H1 (cell line): ENCODE measurements around the gene CCDC137. TPM values are rescaled to one million over a fixed set of nuclear protein-coding genes. Genes with fewer than 3 reads are reported as not detected.

Source experiments
- CTCF ChIA-PET: fragments of 300-600 bp; sonication (Branson Sonifier 250); formaldehyde crosslinking; loops from one replicate; lab custom pipeline; 2021; ENCODE audit not compliant: partially characterized antibody; lab: Charles Lee
- POLR2A ChIA-PET: fragments of 300-600 bp; sonication (Branson Sonifier 250); formaldehyde crosslinking; loops from one replicate; lab custom pipeline; 2021; ENCODE audit warnings: inconsistent platforms; ENCODE audit not compliant: partially characterized antibody; lab: Charles Lee
- DNase-seq, 2 experiments: peaks; one replicate each; pipeline versions ENCODE4 v3.0.0 to v3.0.0-alpha.2; 2010 to 2022; ENCODE audit warnings: low spot score in 2 of 2, low read depth in 1 of 2, mixed read lengths in 1 of 2
- FAIRE-seq: peaks from 2 replicates; lab custom pipeline; 2011; peaks lifted over from hg19 to GRCh38; lab: Jason Lieb, UNC
- H2AFZ ChIP-seq: 2 replicates; pipeline ENCODE4 v1.8.1; 2012; ENCODE audit warnings: low read length, inconsistent platforms
- H2AK5ac ChIP-seq: 2 replicates; pipeline ENCODE4 v1.6.1; 2013; ENCODE audit warnings: low read depth, low read length
- H2BK120ac ChIP-seq: replicated peaks from 2 replicates; pipeline ENCODE3; 2013; ENCODE audit warnings: low read depth, low read length, inconsistent platforms
- H2BK12ac ChIP-seq: 2 replicates; pipeline ENCODE4 v1.6.1; 2013; ENCODE audit warnings: low read depth, low read length
- H2BK15ac ChIP-seq: 2 replicates; pipeline ENCODE4 v1.6.1; 2013; ENCODE audit warnings: low read length
- H2BK20ac ChIP-seq: 2 replicates; pipeline ENCODE4 v1.6.1; 2013; ENCODE audit warnings: low read length
- H2BK5ac ChIP-seq: 2 replicates; pipeline ENCODE4 v1.6.1; 2013; ENCODE audit warnings: low read depth, low read length
- H3K14ac ChIP-seq: 2 replicates; pipeline ENCODE4 v1.6.1; 2013; ENCODE audit warnings: inconsistent platforms; ENCODE audit not compliant: insufficient read length
- H3K18ac ChIP-seq: 2 replicates; pipeline ENCODE4 v1.6.1; 2013; ENCODE audit warnings: low read length; ENCODE audit errors: extremely low read depth
- H3K23ac ChIP-seq: 2 replicates; pipeline ENCODE4 v1.6.1; 2013; ENCODE audit warnings: inconsistent platforms; ENCODE audit not compliant: insufficient read length
- H3K23me2 ChIP-seq: 2 replicates; pipeline ENCODE4 v1.6.1; 2013; ENCODE audit warnings: low read depth, low read length
- H3K27ac ChIP-seq: 2 replicates; pipeline ENCODE4 v1.6.1; 2011; ENCODE audit warnings: low read depth, low read length, inconsistent platforms
- H3K27me3 ChIP-seq, 4 experiments: replicated peaks in 1 of 4; 1 replicate in 1 of 4; 2 replicates in 3 of 4; pipeline versions ENCODE4 v1.6.1 to v1.8.1; 2011 to 2013; ENCODE audit warnings: low read length in 3 of 4, mild to moderate bottlenecking in 3 of 4, inconsistent platforms in 2 of 4, mixed read lengths in 2 of 4, moderate library complexity in 1 of 4; ENCODE audit not compliant: control insufficient read depth in 3 of 4, insufficient read depth in 3 of 4; ENCODE audit errors: extremely low read depth in 1 of 4
- H3K36me3 ChIP-seq, 4 experiments: 2 replicates each; pipeline versions ENCODE4 v1.6.1 to v1.8.1; 2011 to 2013; ENCODE audit warnings: mild to moderate bottlenecking in 4 of 4, low read length in 3 of 4, moderate library complexity in 2 of 4, control low read depth in 1 of 4, inconsistent platforms in 1 of 4; ENCODE audit not compliant: insufficient read depth in 4 of 4, control insufficient read depth in 2 of 4
- H3K4ac ChIP-seq: replicated peaks from 2 replicates; pipeline ENCODE3; 2013; ENCODE audit warnings: low read length, low read depth, mixed read lengths, inconsistent platforms; ENCODE audit not compliant: insufficient read length
- H3K4me1 ChIP-seq, 4 experiments: replicated peaks in 1 of 4; 1 replicate in 1 of 4; 2 replicates in 3 of 4; pipeline versions ENCODE4 v1.6.1 to v1.8.1; 2011 to 2013; ENCODE audit warnings: low read length in 3 of 4, inconsistent platforms in 2 of 4, mixed read lengths in 1 of 4; ENCODE audit not compliant: insufficient read depth in 4 of 4, control insufficient read depth in 3 of 4
- H3K4me2 ChIP-seq, 2 experiments: 2 replicates each; pipeline versions ENCODE4 v1.6.1 to v1.8.1; 2011 to 2013; ENCODE audit warnings: low read depth in 2 of 2, low read length in 2 of 2, control low read depth in 1 of 2, inconsistent platforms in 1 of 2, mild to moderate bottlenecking in 1 of 2; ENCODE audit not compliant: insufficient read depth in 1 of 2
- H3K4me3 ChIP-seq, 4 experiments: fragments of 200-600, 300-600 bp in 1 of 4; sonication (generic), shearing (Covaris generic), sonication (Bioruptor Twin) in 1 of 4; 2 replicates each; pipeline versions ENCODE4 v1.5.1 to v1.8.1; 2011 to 2016; ENCODE audit warnings: low read length in 4 of 4, low read depth in 3 of 4, control low read depth in 2 of 4, inconsistent platforms in 2 of 4, mild to moderate bottlenecking in 2 of 4, mixed read lengths in 1 of 4, moderate library complexity in 1 of 4; ENCODE audit not compliant: insufficient read depth in 2 of 4; ENCODE audit errors: extremely low read depth in 1 of 4
- H3K56ac ChIP-seq: replicated peaks from 2 replicates; pipeline ENCODE3; 2013; ENCODE audit warnings: low read depth, mild to moderate bottlenecking, mixed read lengths, low read length, inconsistent platforms; ENCODE audit not compliant: insufficient read length
- H3K79me1 ChIP-seq: 2 replicates; pipeline ENCODE4 v1.6.1; 2013; ENCODE audit warnings: low read depth, low read length, control low read depth
- H3K79me2 ChIP-seq, 2 experiments: 2 replicates each; pipeline versions ENCODE4 v1.6.1 to v1.8.1; 2012 to 2013; ENCODE audit warnings: low read length in 2 of 2, mild to moderate bottlenecking in 2 of 2, inconsistent platforms in 1 of 2; ENCODE audit not compliant: insufficient read depth in 2 of 2, control insufficient read depth in 1 of 2
- H3K9ac ChIP-seq, 4 experiments: replicated peaks in 1 of 4; 1 replicate in 1 of 4; 2 replicates in 3 of 4; pipeline versions ENCODE4 v1.6.1 to v1.8.1; 2011 to 2013; ENCODE audit warnings: low read depth in 3 of 4, low read length in 3 of 4, control low read depth in 2 of 4, mild to moderate bottlenecking in 2 of 4, moderate library complexity in 2 of 4, inconsistent platforms in 1 of 4; ENCODE audit errors: extremely low read depth in 1 of 4
- H3K9me3 ChIP-seq, 2 experiments: 2 replicates each; pipeline versions ENCODE4 v1.6.1 to v1.8.1; 2012 to 2013; ENCODE audit warnings: mild to moderate bottlenecking in 2 of 2, moderate library complexity in 2 of 2, control low read depth in 1 of 2, inconsistent platforms in 1 of 2, low read depth in 1 of 2, low read length in 1 of 2, mixed read lengths in 1 of 2; ENCODE audit not compliant: insufficient read depth in 2 of 2
- H4K20me1 ChIP-seq, 2 experiments: replicated peaks in 1 of 2; 2 replicates each; pipeline versions ENCODE3 to v1.8.1; 2011 to 2013; ENCODE audit warnings: inconsistent platforms in 2 of 2, low read length in 2 of 2, mild to moderate bottlenecking in 1 of 2; ENCODE audit not compliant: insufficient read depth in 2 of 2, control insufficient read depth in 1 of 2
- H4K5ac ChIP-seq: 2 replicates; pipeline ENCODE4 v1.6.1; 2013; ENCODE audit warnings: low read length, low read depth, mixed read lengths, inconsistent platforms; ENCODE audit not compliant: insufficient read length
- H4K8ac ChIP-seq: 2 replicates; pipeline ENCODE4 v1.8.0; 2013; ENCODE audit warnings: mild to moderate bottlenecking, moderate library complexity, low read length, inconsistent platforms; ENCODE audit not compliant: insufficient read depth; ENCODE audit errors: extremely low read depth
- H4K91ac ChIP-seq: replicated peaks from 2 replicates; pipeline ENCODE3; 2013; ENCODE audit warnings: low read length, mixed read lengths, inconsistent platforms; ENCODE audit not compliant: insufficient read length
- KDM1A ChIP-seq: fragments of 200-600, 300-600 bp; sonication (generic); IDR thresholded peaks from 2 replicates; pipeline ENCODE4 v1.7.1; 2016; ENCODE audit warnings: mild to moderate bottlenecking, low read length, borderline replicate concordance
- SIN3A ChIP-seq, 2 experiments: IDR thresholded peaks in 1 of 2; conservative IDR thresholded peaks in 1 of 2; 2 replicates each; pipeline ENCODE4 v1.6.1; 2011 to 2012; ENCODE audit warnings: low read length in 2 of 2, improper control_type of control experiment in 1 of 2, low read depth in 1 of 2, mild to moderate bottlenecking in 1 of 2
- SIX5 ChIP-seq: IDR thresholded peaks from 2 replicates; pipeline ENCODE4 v1.6.1; 2011; ENCODE audit warnings: mild to moderate bottlenecking, low read depth, low read length
- SP4 ChIP-seq: IDR thresholded peaks from 2 replicates; pipeline ENCODE4 v1.6.1; 2012; ENCODE audit warnings: low read length, inconsistent platforms
- WGBS, 2 experiments: shearing (Covaris generic) in 1 of 2; methylation state at CpG; one replicate each; pipeline versions ENCODE4 v1.1.6 to v1.1.7; 2013 to 2015; ENCODE audit warnings: low lambda C conversion rate in 2 of 2, mixed read lengths in 2 of 2, inconsistent platforms in 1 of 2, low coverage in 1 of 2, missing lambda C conversion rate in 1 of 2; ENCODE audit not compliant: insufficient replicate concordance in 2 of 2, insufficient coverage in 1 of 2, insufficient read length in 1 of 2; ENCODE audit errors: extremely low coverage in 1 of 2, missing lambda C conversion rate in 1 of 2; 5-methylcytosine and 5-hydroxymethylcytosine counted together
- long read RNA-seq, 2 experiments: library from RNA in 1 of 2; library from capped mRNA in 1 of 2; stranded (forward); transcript quantifications; one replicate each; pipeline ENCODE4 v2.0.0, GENCODE V29; 2021; ENCODE audit warnings: inconsistent platforms in 1 of 2
- polyA minus RNA-seq, 3 experiments: library from RNA; depleted of rRNA, polyadenylated mRNA; stranded (reverse); fragments of >200 nt; gene quantifications; 1 replicate in 2 of 3; 2 replicates in 1 of 3; pipeline ENCODE4 v1.2.3, GENCODE V29; 2011
- polyA plus RNA-seq, 7 experiments: library from polyadenylated mRNA; depleted of rRNA in 3 of 7; stranded (reverse) in 5 of 7; unstranded in 2 of 7; fragments of >200 nt in 5 of 7; fragments of 200-250 nt in 2 of 7; gene quantifications; 1 replicate in 5 of 7; 2 replicates in 1 of 7; 4 replicates in 1 of 7; pipeline versions ENCODE4 v1.2.1 to v1.2.3, GENCODE V29; 2011 to 2013; ENCODE audit warnings: missing spikeins in 2 of 7, mixed read lengths in 2 of 7
- total RNA-seq: library from RNA; stranded (reverse); fragmentation: NEBNext Ultra II Directional; extraction: Animal tissue kit (Norgen Biotek cat#: 25700); gene quantifications from 2 replicates; pipeline ENCODE4 v1.2.1, GENCODE V29; 2021
- TF ChIP-seq, protein P1 (sequence below), 3 experiments: IDR thresholded peaks; 1 replicate in 2 of 3; 2 replicates in 1 of 3; pipeline versions ENCODE4 v1.5.1 to v1.6.1; 2011; ENCODE audit warnings: low read length in 3 of 3, mild to moderate bottlenecking in 3 of 3, inconsistent platforms in 2 of 3, low read depth in 1 of 3, moderate library complexity in 1 of 3; ENCODE audit not compliant: insufficient read depth in 1 of 3; ENCODE audit errors: control extremely low read depth in 1 of 3

CCDC137 gene
- 38.6 and 39.8 TPM in 2 replicates for total RNA-seq
- polyA plus RNA-seq (2011; rRNA removed), result 17.6 and 23.3 TPM in 2 replicates
- polyA plus RNA-seq (2011; cell fraction: cytosol; rRNA removed), result 28.0 TPM
- 24.2 TPM for polyA plus RNA-seq (2011; cell fraction: nucleus; rRNA removed)
- 38.1 to 44.2 TPM (median 40.1 TPM) in 4 replicates for polyA plus RNA-seq (2012, experiment 1 of 2)
- 19.9 TPM for polyA plus RNA-seq (2012, experiment 2 of 2)
- 40.4 TPM for polyA plus RNA-seq (2013, experiment 1 of 2)
- 44.2 TPM for polyA plus RNA-seq (2013, experiment 2 of 2)
- 3.2 and 4.4 TPM in 2 replicates for polyA minus RNA-seq (2011; rRNA and poly(A)+ RNA removed)
- polyA minus RNA-seq (2011; cell fraction: cytosol; rRNA and poly(A)+ RNA removed), result 8.4 TPM
- 9.5 TPM for polyA minus RNA-seq (2011; cell fraction: nucleus; rRNA and poly(A)+ RNA removed)
- long read RNA-seq, experiment 1, partial matches to known transcripts, result 17 of 22 reads
- long read RNA-seq, experiment 1, other reads (novel, unspliced or antisense), result 1 of 22 reads
- long read RNA-seq, experiment 2, partial matches to known transcripts, result 0 of 3 reads
- long read RNA-seq, experiment 2, other reads (novel, unspliced or antisense), result 3 of 3 reads

DNA sequence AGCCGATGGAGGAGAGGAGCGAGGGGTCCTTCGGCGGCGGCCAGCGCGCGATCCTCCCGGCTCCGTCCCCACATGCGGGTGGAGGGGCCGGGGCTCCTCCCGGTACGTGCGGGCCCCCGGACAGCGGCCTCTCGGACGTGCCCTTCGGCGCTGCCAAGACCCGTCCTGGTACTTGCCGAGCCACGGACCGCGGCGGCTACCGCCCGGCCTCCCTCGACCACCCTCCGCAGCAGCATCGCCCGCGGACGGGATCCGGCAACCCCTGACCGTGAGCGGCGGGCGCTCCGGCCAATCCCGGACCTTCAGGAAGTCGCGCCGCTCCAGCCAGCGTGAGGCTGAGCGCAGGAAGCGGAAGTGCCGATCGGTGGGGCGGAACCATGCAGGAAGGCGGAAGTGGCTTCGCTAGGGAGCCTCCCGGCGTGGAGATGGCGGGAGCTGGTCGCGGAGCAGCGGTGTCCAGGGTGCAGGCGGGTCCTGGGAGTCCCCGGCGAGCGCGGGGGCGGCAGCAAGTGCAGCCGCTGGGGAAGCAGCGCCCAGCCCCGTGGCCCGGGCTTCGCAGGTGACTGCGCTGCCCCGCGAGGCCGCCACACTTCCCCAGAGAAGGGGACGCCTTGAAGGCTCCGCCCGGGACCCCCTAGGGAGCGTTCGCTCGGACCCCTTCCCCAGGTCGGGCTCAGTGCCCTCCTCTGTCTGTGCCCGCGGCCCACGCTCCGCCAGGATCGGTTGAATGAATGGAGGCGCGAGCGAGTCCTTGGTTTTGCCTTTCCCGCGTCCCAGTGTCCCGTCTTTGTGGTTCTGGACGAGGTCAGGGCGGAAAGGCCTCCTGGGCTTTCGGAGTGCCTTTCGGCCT lies at the start of gene CCDC137, which contains the start of gene OXLD1:
Gene CCDC137, plus strand, starts transcription at position 396 of the 850 bp plus-strand sequence. Its CDS starts 30 bp downstream, at position 426.
Gene OXLD1, minus strand, starts transcription at position 264 of the 850 bp plus-strand sequence. Its CDS starts 28 bp downstream, at position 236.
- no peaks in the 10 kb centered on the region for H3K27me3 ChIP-seq
- POLR2A ChIA-PET, result interaction anchor here (0.8 to 9.3 kb wide), 21 partner anchors 8 to 357 kb away, joined by 3 to 65 read pairs (median 3); partner anchors contain the start of genes ARL16, HGS, LRRC45 and MCRIP1
- H2BK15ac ChIP-seq, result no peak within 1 kb of the TSS
- H2BK20ac ChIP-seq, result no peak within 1 kb of the TSS
- H3K56ac ChIP-seq, result peak within 1 kb of the TSS; percentile 64
- CTCF ChIA-PET, result interaction anchor here (0.6 to 0.8 kb wide), 2 partner anchors 9 to 174 kb away, joined by 3 read pairs; no protein-coding TSS in a partner anchor
- peak within 1 kb of the TSS; percentile 74 for H3K27ac ChIP-seq
- no peaks in the 10 kb centered on the region for H3K9me3 ChIP-seq
- peaks cover 3 to 11% (median 8%) of the 10 kb centered on the region in 4 experiments for H3K4me1 ChIP-seq
- H4K91ac ChIP-seq, result peak within 1 kb of the TSS; percentile 65
- H2BK5ac ChIP-seq, result peak within 1 kb of the TSS; percentile 85
- peak within 1 kb of the TSS; percentile 94 for H4K8ac ChIP-seq
- H3K18ac ChIP-seq, result peak within 1 kb of the TSS; percentile 65; the same call in 1 of the 2 replicates
- no peak within 1 kb of the TSS for H2BK120ac ChIP-seq
- peak within 1 kb of the TSS; percentile 62 to 95 (median 88) for H3K4me3 ChIP-seq
- H3K14ac ChIP-seq, result no peak within 1 kb of the TSS
- H3K79me2 ChIP-seq, result peaks cover 0 to 24% of the 10 kb centered on the region in 2 experiments; a peak in 2 of 4 replicates
- no peak within 1 kb of the TSS; the same call in 1 of the 2 replicates for H2AFZ ChIP-seq
- peaks cover 8% of the 10 kb centered on the region for H3K79me1 ChIP-seq
- FAIRE-seq (no peak), DNase-seq (peak; percentile 88 to 93)
- WGBS, 2 experiments, result 1% methylated on average over 65 of the region's 96 CpGs; no CpG with 5 or more reads in 1 of the 2 experiments
- H3K23ac ChIP-seq, result no peak within 1 kb of the TSS
- H3K4ac ChIP-seq, result peak within 1 kb of the TSS; percentile 63
- H4K5ac ChIP-seq, result peak within 1 kb of the TSS; percentile 76
- peak within 1 kb of the TSS; percentile 6; the same call in 1 of the 2 replicates for H2BK12ac ChIP-seq
- H3K23me2 ChIP-seq, result peaks cover 4% of the 10 kb centered on the region; the same call in 1 of the 2 replicates
- H3K4me2 ChIP-seq, result peak within 1 kb of the TSS; percentile 77 to 84
- no peak within 1 kb of the TSS; the same call in 1 of the 2 replicates for H2AK5ac ChIP-seq
- peaks cover 8 to 11% of the 10 kb centered on the region in 2 experiments for H4K20me1 ChIP-seq
- H3K36me3 ChIP-seq, result peaks cover 14 to 35% (median 27%) of the 10 kb centered on the region in 4 experiments
- peak within 1 kb of the TSS; percentile 80 to 86 (median 84) for H3K9ac ChIP-seq
- TF ChIP-seq, protein P1, sequence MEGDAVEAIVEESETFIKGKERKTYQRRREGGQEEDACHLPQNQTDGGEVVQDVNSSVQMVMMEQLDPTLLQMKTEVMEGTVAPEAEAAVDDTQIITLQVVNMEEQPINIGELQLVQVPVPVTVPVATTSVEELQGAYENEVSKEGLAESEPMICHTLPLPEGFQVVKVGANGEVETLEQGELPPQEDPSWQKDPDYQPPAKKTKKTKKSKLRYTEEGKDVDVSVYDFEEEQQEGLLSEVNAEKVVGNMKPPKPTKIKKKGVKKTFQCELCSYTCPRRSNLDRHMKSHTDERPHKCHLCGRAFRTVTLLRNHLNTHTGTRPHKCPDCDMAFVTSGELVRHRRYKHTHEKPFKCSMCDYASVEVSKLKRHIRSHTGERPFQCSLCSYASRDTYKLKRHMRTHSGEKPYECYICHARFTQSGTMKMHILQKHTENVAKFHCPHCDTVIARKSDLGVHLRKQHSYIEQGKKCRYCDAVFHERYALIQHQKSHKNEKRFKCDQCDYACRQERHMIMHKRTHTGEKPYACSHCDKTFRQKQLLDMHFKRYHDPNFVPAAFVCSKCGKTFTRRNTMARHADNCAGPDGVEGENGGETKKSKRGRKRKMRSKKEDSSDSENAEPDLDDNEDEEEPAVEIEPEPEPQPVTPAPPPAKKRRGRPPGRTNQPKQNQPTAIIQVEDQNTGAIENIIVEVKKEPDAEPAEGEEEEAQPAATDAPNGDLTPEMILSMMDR (IDR thresholded peaks at IDR 0.05; ENCODE audit: control extremely low read depth in 1 of 3, insufficient read depth in 1 of 3, low read depth in 1 of 3, low read length in 3 of 3), result no peak
- peak; percentile 23 to 63; a peak in 1 of 4 replicates for TF ChIP-seq SIN3A (conservative IDR thresholded peaks at IDR 0.05 in 1 of 2, IDR thresholded peaks at IDR 0.05 in 1 of 2; ENCODE audit: low read depth in 1 of 2, low read length in 2 of 2)
- TF ChIP-seq KDM1A, result no peak
- TF ChIP-seq SIX5, result no peak
- no peak for TF ChIP-seq SP4
